GM19351 (cell line): Measurements from ENCODE around the gene PIPOX.
"Not testable (repeated sequence)": the region's sequence is repeated elsewhere in the genome, so short reads cannot be mapped to it uniquely, and the experiment has no call there.

ENCODE experiments used
- ATAC-seq: cut with Tn5 transposase; IDR thresholded peaks from one replicate; pipeline ENCODE4 v1.9.1; 2021; ENCODE audit warnings: mild to moderate bottlenecking, moderate library complexity; ENCODE audit not compliant: unreplicated experiment

PIPOX gene

DNA sequence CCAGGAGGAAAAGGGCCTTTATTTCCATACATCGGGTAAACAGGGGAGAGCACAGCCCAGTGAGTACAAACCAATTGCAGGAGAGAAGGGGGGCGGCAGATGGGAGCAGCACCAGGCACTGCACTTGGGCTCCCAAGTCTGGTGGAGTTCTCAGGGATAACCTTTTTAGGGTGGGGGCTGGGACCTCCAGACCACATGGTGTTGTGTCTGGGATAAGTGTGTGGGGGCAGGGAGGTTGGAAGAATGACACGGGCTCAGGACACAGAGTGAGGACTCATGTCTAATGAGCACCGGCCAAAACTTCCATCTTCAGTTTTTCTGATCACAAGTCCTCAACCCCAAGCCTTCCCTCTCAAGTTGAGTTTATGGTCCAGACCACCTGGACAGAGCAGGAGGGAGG, 30.6 kb downstream of the PIPOX start:
- no peak for ATAC-seq

DNA sequence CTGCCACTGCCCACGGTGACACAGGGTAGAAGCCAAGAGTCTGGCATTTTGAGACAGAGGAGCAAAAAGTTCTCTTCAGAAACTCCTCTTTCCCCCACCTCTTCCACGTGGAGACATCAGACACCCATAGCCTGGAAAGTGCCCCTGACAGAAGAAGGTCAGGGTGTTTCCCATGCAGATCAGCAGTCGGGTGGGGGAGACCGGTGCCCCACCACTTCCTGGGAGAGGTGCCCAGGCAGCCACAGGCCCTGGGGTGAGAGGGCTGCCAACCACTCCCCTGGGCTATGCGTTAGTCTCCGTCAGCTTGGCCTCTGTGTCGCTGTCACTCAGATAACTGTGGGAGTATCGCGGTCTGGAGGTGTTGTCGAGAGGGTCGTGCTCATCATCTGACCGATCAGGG, 31.5 kb downstream of the PIPOX start:
- no peak for ATAC-seq

DNA sequence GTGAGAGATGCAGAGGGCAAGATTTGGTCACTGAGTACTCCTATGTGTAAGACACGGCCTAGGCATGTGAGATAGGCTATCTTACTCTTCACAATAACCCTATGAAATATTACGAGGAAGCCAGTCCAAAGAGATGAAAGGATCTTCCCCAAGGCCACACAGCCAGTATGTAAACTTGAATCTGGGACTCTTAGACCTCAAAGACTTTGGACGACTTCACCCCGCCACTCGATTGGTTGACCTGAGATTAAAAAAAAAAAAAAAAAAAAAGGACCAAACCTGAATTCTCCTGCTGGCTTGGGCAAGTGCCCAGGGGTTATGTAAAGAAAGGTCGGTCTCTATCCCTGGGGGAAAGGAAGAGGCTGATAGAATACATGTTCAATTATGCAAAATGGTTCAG, 33.1 kb downstream of the PIPOX start:
- no peak for ATAC-seq

DNA sequence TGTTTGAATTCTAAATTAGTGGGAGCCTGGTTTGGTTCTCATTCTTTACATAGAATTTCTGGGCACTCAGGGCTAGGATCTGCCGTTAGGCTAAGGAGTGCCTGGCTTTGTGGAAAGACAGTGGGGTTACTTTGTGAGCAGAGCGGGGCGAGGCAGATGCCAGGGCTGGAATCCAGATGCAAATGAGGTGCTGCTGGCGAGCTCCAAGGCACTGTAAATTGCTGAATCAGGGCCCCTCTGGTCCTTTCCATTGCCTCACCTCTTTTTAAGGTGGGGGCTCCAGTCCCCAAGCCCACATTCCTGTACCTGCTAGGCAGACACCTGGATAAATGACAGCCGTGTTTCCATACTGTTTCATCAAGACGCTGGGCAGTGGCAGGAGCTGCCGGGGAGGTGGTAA, 33.8 kb downstream of the PIPOX start:
- ATAC-seq: no peak

DNA sequence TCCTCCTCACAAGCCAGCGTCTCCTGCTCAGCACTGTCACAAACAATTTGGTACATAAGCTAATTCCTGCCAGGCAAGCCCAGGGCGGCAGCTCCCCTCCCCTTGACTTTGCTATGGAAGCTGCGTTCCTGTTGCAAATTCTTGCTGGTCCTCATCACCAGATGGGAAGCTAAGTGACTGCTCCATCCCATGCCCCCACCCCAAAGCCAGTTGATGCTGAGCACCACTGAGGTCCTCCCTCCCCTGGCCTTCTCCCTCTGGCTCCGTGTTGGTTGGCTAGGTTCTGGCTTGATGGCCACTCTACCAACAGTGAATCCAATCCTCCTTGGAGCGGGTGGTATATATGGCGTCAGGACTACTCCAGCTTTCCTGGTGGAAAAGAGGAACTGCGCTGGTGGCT, 34.4 kb downstream of the PIPOX start:
- ATAC-seq: no peak

DNA sequence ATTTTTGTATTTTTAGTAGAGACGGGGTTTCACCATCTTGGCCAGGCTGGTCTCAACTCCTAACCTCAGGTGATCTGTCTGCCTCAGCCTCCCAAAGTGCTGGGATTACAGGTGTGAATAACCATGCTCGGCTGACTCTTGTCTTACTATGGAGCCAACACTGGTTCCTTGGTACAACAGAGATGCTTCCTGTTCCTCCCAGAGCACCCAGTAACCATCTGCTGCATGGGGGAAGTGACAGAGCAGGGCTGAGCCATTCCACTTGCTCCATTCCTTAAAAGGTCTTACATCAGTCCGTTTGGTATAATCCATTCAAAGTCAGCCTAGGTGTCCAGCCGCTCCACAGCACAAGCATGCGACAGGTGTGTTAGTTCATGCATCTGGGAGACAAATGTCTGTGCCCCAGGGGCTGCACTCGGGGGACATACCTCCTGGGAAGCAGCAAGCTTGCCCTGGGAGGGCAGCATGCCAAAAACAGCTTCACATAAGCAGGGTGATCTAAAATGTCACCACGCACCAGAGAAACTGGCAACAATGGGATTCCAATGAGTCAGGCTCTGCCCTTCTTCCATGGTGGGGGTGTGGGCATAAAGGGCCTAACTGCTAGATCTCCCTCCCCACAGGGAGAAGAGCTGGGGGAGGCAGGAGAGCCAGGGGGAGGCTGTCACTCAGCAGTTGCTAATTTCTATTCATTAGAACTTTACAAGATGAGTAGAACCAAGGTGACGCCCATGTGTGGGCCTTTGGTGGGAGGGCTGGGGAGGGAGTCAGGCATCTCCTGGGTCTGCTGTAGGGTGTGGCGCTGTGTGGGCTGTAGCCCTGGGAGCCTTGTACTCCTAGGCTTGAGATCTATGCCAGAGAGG, 35.5 kb downstream of the PIPOX start:
- no peak for ATAC-seq

DNA sequence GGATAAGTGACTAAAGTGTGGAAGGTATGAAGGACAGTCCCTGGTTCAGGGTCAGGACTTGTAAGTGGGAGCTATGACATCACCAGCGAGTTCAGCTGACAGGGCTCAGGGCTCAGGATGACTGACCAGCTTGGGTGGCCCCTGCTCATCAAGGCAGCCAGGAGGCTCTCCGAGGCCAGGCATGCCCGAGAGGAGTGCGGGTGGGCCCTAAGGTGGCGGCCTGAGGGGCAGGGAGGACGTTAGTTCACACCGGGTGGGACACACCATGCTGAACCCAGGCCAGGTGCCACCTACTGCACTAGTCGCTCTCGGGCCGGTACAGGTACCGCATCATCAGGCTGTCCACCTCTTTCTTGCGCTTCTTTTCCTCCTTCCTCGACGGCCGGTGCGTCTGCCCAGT, 36.5 kb downstream of the PIPOX start:
- no peak for ATAC-seq

DNA sequence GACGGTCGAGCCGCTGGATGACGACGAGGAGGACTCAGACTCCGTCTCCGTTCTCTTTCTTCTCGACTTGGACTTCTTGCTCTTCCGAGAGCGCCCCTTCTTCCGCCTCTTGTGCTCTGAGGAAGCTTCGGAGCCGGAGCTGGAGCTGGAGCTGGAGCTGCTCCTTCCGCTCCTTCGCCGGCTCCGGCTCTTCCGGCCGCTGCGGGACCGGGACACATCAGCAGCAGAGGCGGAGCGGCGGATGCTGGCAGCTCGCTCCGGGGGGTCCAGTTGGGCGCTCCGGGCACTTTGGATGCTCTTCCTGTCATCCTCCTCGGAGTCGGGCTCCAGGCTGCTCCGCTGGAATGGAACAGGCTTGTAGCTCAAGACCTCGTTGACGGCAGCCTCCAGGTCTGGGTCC, 36.9 kb downstream of the PIPOX start:
- no peak for ATAC-seq

DNA sequence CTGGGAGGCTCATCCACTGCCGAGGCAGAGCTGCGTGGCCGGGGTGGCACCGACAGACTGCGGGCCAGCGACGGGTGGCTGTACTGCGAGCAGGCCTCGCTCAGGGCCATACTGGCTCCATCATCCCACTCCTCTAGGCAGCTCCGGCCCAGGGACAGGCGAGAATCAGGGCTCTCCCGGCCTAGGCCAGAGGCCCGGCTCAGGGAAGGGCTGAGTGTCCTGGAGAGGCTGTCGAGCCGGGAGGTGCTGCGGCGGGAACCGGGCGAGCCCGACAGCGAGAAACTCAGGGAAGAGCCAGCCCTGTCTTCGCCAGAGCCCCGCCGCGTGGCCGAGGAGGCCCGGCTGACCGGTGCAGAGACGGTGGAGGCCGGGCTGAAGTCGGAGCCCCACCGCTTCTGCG, 37.4 kb downstream of the PIPOX start:
- no peak for ATAC-seq

DNA sequence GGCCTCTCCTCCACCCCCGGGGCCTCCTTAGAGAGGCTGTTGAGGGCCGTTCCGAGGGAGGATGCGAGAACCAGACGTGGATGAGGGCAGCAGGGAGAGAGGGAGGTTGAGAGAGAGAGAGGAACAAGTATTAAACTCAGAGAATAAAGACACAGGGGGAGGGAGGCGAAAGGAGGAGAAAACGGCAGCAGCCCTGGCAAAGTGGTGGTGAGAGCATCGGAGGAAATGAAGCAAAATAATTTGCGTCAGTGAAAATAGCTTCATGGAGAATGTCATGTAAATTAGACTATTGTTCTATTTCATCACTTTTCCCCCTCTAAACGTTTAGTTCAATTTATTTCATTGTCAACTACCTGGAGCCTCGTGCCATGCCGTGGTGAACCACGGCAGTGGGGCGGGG, 38.0 kb downstream of the PIPOX start:
- no peak for ATAC-seq

DNA sequence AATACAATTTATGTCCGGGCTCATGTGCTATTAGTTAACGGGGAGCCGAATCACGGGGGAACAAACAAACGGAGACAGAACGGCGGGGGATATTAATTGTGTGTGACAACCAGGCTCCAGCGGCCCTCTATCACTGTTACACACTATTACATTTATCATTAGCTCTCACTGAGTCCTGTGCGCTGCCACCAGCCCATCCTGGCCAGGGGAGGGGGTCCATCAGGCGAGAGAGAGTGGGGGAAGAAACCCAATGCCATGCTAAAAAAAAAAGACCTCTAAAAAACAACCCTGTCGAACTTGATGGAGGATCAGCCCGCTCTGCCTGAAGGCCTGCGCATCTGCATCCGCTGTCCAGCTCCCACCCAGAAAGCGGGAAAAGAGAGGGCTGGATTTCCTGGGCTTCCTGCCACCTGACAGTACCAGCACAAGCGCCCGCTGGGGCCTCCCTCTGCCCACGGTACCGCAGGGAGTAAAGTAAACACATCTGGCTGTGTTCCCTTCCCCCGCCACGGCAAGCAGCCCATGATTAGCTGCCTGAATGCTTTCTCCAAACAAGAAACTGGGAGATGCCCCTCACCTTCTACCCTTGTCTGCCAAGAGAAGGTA, 41.7 kb downstream of the PIPOX start:
- ATAC-seq: no peak

DNA sequence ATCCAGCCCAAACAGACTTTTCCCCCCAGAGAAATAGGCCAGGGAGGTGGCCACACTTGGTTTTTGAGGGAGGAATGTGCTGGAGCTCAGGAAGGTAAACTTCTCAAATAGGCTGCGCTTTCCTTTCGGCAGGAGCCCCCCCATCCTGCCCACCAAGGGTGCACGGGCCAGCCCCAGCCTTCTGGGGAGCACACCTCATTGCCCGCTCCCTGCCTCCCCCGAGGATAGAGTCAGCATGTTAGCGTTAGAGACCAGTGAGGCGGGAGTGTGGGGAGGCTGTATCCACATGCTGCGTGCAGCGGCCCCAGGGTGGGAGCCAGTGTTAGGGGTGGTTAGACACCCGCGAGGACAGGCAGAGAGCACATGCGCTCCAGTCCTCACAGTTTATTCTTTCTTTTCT, 42.3 kb downstream of the PIPOX start:
- no peak for ATAC-seq

DNA sequence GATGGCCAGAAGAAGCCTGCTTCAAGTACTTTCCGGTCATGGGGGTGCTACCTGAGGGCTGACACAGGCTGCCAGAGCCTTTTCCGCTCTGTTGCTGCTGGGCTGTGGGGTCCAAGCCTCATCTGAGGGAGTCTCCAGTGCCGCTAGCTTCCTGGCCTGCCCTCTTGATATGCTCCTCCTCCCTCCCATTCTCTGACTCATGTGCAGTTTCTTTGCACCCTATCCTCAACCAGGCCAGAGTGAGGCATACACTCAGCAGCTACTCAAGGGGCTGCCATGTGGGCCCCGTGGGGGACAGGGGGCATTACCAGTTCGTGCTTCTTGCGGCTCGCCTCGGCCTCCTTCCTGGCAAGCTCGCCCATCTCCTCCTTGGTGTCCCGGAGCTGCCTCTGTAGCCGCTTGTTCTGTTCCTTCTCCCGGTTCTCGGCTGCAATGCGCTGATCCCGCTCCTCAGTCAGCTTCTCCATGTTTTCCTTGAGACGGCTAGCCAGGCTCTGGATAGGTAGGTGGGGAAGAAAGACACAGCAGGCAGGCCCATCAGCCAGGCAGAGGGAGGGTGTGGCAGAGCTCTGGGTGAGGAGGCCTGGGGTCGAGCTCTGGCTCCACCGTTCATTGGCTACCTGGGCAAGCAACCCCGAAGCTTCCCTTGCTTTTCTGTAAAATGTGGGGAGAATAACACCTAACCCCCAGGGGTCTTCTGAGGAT, 43.8 kb downstream of the PIPOX start:
- no peak for ATAC-seq

DNA sequence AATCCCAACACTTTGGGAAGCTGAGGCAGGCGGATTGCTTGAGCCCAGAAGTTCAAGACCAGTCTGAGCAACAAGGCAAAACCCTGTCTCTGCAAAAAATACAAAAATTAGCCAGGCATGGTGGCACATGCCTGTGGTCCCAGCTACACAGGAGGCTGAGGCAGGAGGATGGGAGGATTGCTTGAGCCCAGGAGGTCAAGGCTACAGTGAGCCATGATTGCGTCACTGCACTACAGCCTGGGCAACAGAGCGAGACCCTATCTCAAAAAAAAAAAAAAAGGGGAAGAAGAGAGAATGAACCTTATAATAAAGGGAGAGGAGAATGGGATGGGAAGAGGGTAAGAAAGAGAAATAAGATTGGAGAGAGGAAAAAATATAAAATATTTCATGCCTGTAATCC, 45.8 kb downstream of the PIPOX start:
- ATAC-seq: not testable (repeated sequence)

DNA sequence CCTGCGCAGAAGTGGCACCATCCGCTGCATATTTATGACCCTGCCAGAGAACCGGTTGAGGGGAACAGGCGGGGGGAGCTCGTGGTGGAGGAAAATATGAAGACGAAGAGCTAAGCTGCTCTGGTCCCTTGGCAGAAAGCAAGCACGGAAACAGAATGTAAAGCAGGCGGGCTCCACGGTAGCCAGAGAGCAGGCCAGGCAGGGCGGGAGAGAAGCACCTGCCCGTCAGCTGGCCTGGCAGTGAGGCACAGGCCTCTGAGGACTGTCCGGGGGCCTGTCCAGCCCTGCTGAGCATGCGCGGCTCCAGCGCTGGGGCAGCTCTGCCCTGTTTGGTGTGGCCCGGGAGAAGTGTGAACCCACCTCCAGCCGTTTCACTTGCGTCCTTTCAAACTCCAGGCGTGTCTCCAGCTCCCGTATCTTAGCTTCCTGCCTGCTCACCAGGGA, 46.7 kb downstream of the PIPOX start:
- no peak for ATAC-seq

DNA sequence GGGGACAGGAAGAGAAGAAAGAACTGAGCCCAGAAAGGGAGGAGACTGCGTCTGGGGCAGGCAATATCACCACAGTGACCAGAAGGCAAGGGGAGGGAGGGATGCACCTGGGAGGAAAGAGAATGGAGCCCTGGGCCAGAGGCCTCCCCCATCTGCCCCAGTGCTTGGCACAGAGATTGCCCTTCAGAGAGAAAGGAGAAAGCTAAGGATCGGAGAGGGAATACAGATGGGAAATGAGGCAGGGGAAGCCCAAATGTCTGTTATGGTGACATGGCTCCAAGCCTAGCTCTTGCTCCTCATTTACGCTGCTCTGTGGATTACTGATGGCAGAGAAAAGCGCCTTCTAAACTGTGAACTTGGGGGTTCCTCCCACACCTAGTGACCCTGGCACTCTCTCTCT, 47.2 kb downstream of the PIPOX start:
- ATAC-seq: no peak

DNA sequence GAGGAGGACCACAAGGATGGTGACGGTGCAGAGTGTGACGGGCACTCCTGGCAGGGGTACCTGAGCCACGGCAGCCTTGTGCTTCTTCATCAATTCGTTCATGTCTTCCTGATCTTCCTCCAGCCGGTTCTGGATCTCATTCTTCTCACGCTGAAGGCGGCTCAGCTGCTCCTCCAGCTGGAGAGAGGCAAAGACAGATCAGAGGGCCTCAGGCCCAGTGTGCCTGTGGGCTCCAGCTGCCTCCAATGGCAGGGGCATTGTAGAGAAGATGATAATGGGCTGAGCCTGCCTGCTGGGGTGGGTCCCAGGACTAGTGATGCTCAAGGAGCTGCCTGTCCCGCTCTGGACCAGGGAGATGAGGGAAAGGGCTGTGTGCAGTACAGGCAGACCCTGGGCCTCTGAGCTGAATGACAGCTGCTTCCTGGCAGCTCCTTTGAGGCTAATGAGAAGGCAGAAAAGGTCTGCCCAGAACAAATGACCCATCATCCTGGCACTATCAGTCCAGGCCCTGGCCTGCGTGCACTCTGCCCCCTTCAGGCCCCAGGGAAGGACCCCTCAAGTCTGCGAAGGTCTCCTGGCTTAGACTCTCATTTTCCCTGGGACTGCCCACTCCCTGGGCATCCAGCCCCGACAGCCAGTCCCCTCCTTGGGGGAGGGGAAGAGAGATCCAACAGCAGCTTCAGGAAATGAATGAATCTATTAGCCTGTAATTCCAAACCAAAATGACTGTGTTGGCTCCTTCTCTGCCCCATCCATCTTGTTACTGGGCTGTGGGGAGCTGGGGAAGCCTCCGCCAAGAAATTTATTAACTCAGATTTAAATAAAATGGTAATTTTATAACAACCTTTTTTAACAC, 48.0 kb downstream of the PIPOX start:
- ATAC-seq: no peak

DNA sequence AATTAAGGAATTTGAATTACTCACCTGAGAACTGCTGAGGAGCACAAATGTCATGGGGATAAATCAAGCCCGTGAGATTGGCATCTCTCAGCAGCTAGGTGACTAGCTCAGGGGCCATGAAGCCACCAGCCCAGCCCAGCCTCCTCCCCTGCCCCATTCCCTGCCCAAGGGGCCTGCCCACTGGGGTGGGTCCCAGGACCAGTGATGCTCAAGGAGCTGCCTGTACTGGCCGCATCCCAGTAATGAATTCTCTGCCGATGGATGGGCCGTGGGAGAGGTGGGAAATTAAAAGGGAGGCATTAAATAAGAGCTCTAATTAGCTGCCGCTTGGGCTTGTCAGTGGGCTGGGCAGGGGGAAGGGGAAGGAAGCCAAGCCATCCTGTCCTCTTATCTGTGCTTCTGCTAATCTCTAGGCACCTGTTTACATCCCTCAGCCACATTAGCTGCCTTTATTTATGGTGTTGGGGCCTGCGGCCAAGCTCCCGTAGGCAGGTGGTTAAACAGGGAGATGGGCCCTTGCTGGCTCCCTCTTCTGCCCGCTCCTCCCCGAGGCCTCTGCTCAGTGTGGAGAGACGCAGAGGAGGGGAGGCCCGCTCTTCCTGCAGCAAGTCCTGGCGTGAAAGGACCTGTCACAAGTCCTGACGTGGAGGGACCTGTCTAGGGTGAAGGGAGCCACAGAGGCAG, 48.8 kb downstream of the PIPOX start:
- no peak for ATAC-seq

DNA sequence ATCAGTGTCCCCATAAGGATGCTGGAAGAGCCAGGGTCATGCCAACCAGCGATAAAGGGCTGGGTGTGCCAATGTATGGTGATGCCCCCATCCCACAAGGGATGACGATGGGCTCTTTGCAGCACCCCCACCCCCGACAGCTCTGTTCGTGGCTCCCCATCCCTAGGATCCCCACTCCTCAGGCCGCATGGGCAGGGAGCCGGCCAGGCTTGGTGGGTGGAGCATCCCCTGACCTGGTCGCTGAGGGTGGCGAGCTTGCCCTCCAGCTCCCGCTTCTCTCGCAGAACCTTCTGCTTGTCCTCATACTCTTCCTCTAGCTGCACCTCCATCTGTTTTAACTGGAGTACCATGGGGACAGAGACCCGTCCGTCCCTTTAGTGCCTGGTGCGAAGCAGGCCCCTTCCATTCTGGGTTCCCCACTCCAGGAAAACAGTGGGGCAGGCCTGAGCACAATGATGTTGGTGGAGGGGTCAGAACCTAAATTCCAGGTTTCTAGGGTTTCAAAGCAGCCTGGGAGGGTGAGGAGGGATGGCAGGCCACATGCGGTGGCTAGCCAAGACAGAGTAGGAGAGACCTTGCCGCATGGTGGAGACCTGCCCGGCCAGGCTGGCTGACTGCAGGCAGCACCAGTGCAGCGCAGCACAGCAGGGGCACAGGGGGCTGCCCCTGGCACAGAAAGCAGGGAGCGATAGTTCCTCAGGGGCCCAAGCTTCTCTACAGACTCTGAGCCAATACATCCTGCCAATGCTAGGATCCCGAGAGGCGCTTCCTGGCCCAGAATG, 50.3 kb downstream of the PIPOX start:
- no peak for ATAC-seq
